NCI-H1048 (cell line): Measurements from ENCODE around the gene AKAP6.

Experiments used
- DNase-seq: peaks from one replicate; lab custom pipeline; 2025; lab: John Stamatoyannopoulos, UW

Gene AKAP6

GRCh38 chr14:32622742-32623141 lies 293.6 kb downstream of the AKAP6 start:
- no peak for DNase-seq

- no peak for DNase-seq
Observed at GRCh38 chr14:32623300-32624093, 294.4 kb downstream of the AKAP6 start.

GRCh38 chr14:32625211-32625610 lies 296.1 kb downstream of the AKAP6 start:
- DNase-seq: no peak

GRCh38 chr14:32627545-32628298 lies 298.6 kb downstream of the AKAP6 start:
- DNase-seq: no peak

GRCh38 chr14:32629236-32629635 lies 300.1 kb downstream of the AKAP6 start:
- no peak for DNase-seq

GRCh38 chr14:32630701-32631100 lies 301.6 kb downstream of the AKAP6 start:
- DNase-seq: no peak

GRCh38 chr14:32633224-32633859 lies 304.2 kb downstream of the AKAP6 start:
- no peak for DNase-seq

- DNase-seq: no peak
Observed at GRCh38 chr14:32633930-32634329, 304.8 kb downstream of the AKAP6 start.

GRCh38 chr14:32635061-32635719 lies 306.1 kb downstream of the AKAP6 start:
- DNase-seq: no peak

- no peak for DNase-seq
Observed at GRCh38 chr14:32637582-32637981, 308.5 kb downstream of the AKAP6 start.

- no peak for DNase-seq
Observed at GRCh38 chr14:32639208-32639607, 310.1 kb downstream of the AKAP6 start.

GRCh38 chr14:32645551-32645950 lies 316.5 kb downstream of the AKAP6 start:
- no peak for DNase-seq

- no peak for DNase-seq
Observed at GRCh38 chr14:32648434-32648833, 319.3 kb downstream of the AKAP6 start.

GRCh38 chr14:32650030-32650429 lies 320.9 kb downstream of the AKAP6 start:
- no peak for DNase-seq

GRCh38 chr14:32650665-32651064 lies 321.6 kb downstream of the AKAP6 start:
- no peak for DNase-seq

GRCh38 chr14:32654106-32654505 lies 325.0 kb downstream of the AKAP6 start:
- no peak for DNase-seq

GRCh38 chr14:32656601-32657000 lies 327.5 kb downstream of the AKAP6 start:
- no peak for DNase-seq

GRCh38 chr14:32657081-32657480 lies 328.0 kb downstream of the AKAP6 start:
- DNase-seq: no peak

GRCh38 chr14:32661216-32661615 lies 332.1 kb downstream of the AKAP6 start:
- no peak for DNase-seq

- DNase-seq: no peak
Observed at GRCh38 chr14:32662211-32662610, 333.1 kb downstream of the AKAP6 start.

- DNase-seq: no peak
Observed at GRCh38 chr14:32666308-32666707, 337.2 kb downstream of the AKAP6 start.

- no peak for DNase-seq
Observed at GRCh38 chr14:32667287-32667686, 338.2 kb downstream of the AKAP6 start.
